Measurements from ENCODE around the gene PTPN5. TPM values are rescaled to one million over a fixed set of nuclear protein-coding genes. Genes with fewer than 3 reads are reported as not detected.

The PTPN5 gene
- total and polyA plus RNA-seq, 2 donors from 2014 or later = 0.17 TPM; not detected in 1

GRCh38 chr11:18771266-18772035, 20.1 kb downstream of the PTPN5 start:
- intact Hi-C loops (cut with DNase I) = no loop called here
- Histone ChIP-seq H3K4me3 (ENCODE audit: low read length in 3 of 3) (no peak overlapping the region), H3K9me3 (ENCODE audit: control insufficient read depth in 2 of 3, insufficient read depth in 1 of 3, low read length in 3 of 3) (no peaks in the 10 kb centered on the region), H3K4me1 (ENCODE audit: control insufficient read depth in 2 of 3, insufficient read depth in 2 of 3, low read depth in 1 of 3, low read length in 3 of 3) (no peaks in the 10 kb centered on the region), H3K27ac (ENCODE audit: low read depth in 2 of 2, low read length in 2 of 2) (no peak overlapping the region), H3K36me3 (ENCODE audit: control insufficient read depth in 2 of 3, insufficient read depth in 3 of 3, low read length in 3 of 3) (no peaks in the 10 kb centered on the region), H3K27me3 (ENCODE audit: control insufficient read depth, insufficient read depth, low read length) (no peaks in the 10 kb centered on the region), H3K9ac (ENCODE audit: low read length in 3 of 3) (no peak overlapping the region)
- no peak for TF ChIP-seq CTCF (IDR thresholded peaks at IDR 0.05; ENCODE audit: borderline replicate concordance, extremely low read depth, insufficient read depth)
- DNase-seq = peak in 1 of 5 donors; percentile 38
- no peak for FAIRE-seq

GRCh38 chr11:18770479-18771125, 21.0 kb downstream of the PTPN5 start:
- Histone ChIP-seq H3K4me3 (ENCODE audit: low read length in 3 of 3) (no peak overlapping the region), H3K27me3 (ENCODE audit: control insufficient read depth, insufficient read depth, low read length) (no peaks in the 10 kb centered on the region), H3K27ac (ENCODE audit: low read depth in 2 of 2, low read length in 2 of 2) (no peak overlapping the region), H3K9ac (ENCODE audit: low read length in 3 of 3) (no peak overlapping the region), H3K36me3 (ENCODE audit: control insufficient read depth in 2 of 3, insufficient read depth in 3 of 3, low read length in 3 of 3) (no peaks in the 10 kb centered on the region), H3K9me3 (ENCODE audit: control insufficient read depth in 2 of 3, insufficient read depth in 1 of 3, low read length in 3 of 3) (no peaks in the 10 kb centered on the region), H3K4me1 (ENCODE audit: control insufficient read depth in 2 of 3, insufficient read depth in 2 of 3, low read depth in 1 of 3, low read length in 3 of 3) (no peaks in the 10 kb centered on the region)
- no peak for TF ChIP-seq CTCF (IDR thresholded peaks at IDR 0.05; ENCODE audit: borderline replicate concordance, extremely low read depth, insufficient read depth)
- intact Hi-C loops (cut with DNase I) = no loop called here
- DNase-seq = peak in 1 of 5 donors; percentile 14
- no peak for FAIRE-seq

GRCh38 chr11:18769802-18770456, 21.7 kb downstream of the PTPN5 start:
- TF ChIP-seq CTCF (IDR thresholded peaks at IDR 0.05; ENCODE audit: borderline replicate concordance, extremely low read depth, insufficient read depth) = no peak

More at GRCh38 chr11:18769802-18770456, 21.7 kb downstream of the PTPN5 start:
- DNase-seq (peak in 2 of 5 donors; percentile 10 to 25), FAIRE-seq (no peak)
- Histone ChIP-seq H3K9ac (ENCODE audit: low read length in 3 of 3) (no peak overlapping the region), H3K27me3 (ENCODE audit: control insufficient read depth, insufficient read depth, low read length) (no peaks in the 10 kb centered on the region), H3K9me3 (ENCODE audit: control insufficient read depth in 2 of 3, insufficient read depth in 1 of 3, low read length in 3 of 3) (no peaks in the 10 kb centered on the region), H3K4me3 (ENCODE audit: low read length in 3 of 3) (no peak overlapping the region), H3K36me3 (ENCODE audit: control insufficient read depth in 2 of 3, insufficient read depth in 3 of 3, low read length in 3 of 3) (no peaks in the 10 kb centered on the region), H3K27ac (ENCODE audit: low read depth in 2 of 2, low read length in 2 of 2) (no peak overlapping the region), H3K4me1 (ENCODE audit: control insufficient read depth in 2 of 3, insufficient read depth in 2 of 3, low read depth in 1 of 3, low read length in 3 of 3) (no peaks in the 10 kb centered on the region)
- intact Hi-C loops (cut with DNase I) = no loop called here
